Spinal cord (tissue), 10 donors: ENCODE results near the gene BDKRB1. TPM values are rescaled to one million over a fixed set of nuclear protein-coding genes. Genes with fewer than 3 reads are reported as not detected.

ENCODE experiments used
- DNase-seq, 6 donors: peaks; one replicate each; pipeline versions ENCODE4 v3.0.0 to v3.0.0-alpha.2; 2013 to 2015; ENCODE audit warnings: low spot score in 6 of 6, low read depth in 4 of 6
- H3K27ac ChIP-seq: one replicate; pipeline ENCODE4 v1.5.1; 2013; ENCODE audit warnings: low read depth, low read length, control low read depth
- H3K27me3 ChIP-seq: one replicate; pipeline ENCODE4 v1.6.1; 2013; ENCODE audit warnings: low read length; ENCODE audit not compliant: control insufficient read depth, insufficient read depth
- H3K36me3 ChIP-seq: one replicate; pipeline ENCODE4 v1.6.1; 2013; ENCODE audit warnings: low read length; ENCODE audit not compliant: control insufficient read depth, insufficient read depth
- H3K4me1 ChIP-seq: one replicate; pipeline ENCODE4 v1.6.1; 2013; ENCODE audit warnings: low read length; ENCODE audit not compliant: control insufficient read depth, insufficient read depth
- H3K4me3 ChIP-seq: one replicate; pipeline ENCODE4 v1.5.1; 2013; ENCODE audit warnings: low read depth, low read length, control low read depth
- H3K9me3 ChIP-seq: one replicate; pipeline ENCODE4 v1.6.1; 2013; ENCODE audit warnings: low read length; ENCODE audit not compliant: control insufficient read depth, insufficient read depth
- WGBS: methylation state at CpG from one replicate; pipeline ENCODE4 v1.1.5; 2013; ENCODE audit warnings: missing lambda C conversion rate; ENCODE audit not compliant: insufficient coverage; 5-methylcytosine and 5-hydroxymethylcytosine counted together
- polyA plus RNA-seq, 2 donors: library from polyadenylated mRNA; unstranded; fragments of 120-200 nt; gene quantifications; one replicate each; pipeline ENCODE4 v1.2.1, GENCODE V29; 2013; ENCODE audit not compliant: insufficient read length in 2 of 2
- total RNA-seq, 2 donors: library from RNA; depleted of rRNA in 1 of 2; stranded (reverse); fragments of 120-200 nt in 1 of 2; fragments of >200 nt in 1 of 2; gene quantifications; one replicate each; pipeline versions ENCODE4 v1.2.3 to v1.2.4, GENCODE V29; 2013 to 2014
- donor health status: healthy.

Gene BDKRB1
- total and polyA plus RNA-seq, 4 donors = 0.28 to 0.95 TPM; not detected in 2

DNA sequence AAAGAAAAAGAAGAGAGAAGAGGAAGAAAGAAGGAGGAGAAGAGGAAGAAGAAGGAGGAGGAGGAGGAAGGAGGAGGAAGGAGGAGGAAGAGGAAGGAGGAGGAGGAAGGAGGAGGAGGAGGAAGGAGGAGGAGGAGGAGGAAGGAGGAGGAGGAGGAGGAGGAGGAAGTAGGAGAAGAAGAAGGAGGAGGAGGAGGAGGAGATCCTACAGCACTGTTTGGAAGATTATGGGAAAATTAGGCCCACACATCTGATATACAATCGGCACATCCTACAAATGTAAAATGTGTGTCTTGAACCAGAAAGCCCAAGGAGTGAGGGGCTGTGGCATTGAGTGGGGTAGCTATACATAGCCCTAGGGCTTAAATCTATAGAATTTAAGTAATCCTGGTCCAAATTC is 39.4 kb upstream of the BDKRB1 start:
- H3K9me3 ChIP-seq = peaks cover 3% of the 10 kb centered on the region
- DNase-seq = no peak
- no peaks in the 10 kb centered on the region for H3K36me3 ChIP-seq
- no peak overlapping the region for H3K4me3 ChIP-seq
- peaks cover 3% of the 10 kb centered on the region for H3K4me1 ChIP-seq
- H3K27me3 ChIP-seq = no peaks in the 10 kb centered on the region
- H3K27ac ChIP-seq = no peak overlapping the region
- no CpG with 5 or more reads among the region's 1 CpG for WGBS

GRCh38 chr14:96217376-96217913 is 38.6 kb upstream of the BDKRB1 start:
- Histone ChIP-seq H3K4me1 (peaks cover 3% of the 10 kb centered on the region), H3K9me3 (peaks cover 1% of the 10 kb centered on the region), H3K27ac (no peak overlapping the region), H3K27me3 (no peaks in the 10 kb centered on the region), H3K4me3 (no peak overlapping the region), H3K36me3 (no peaks in the 10 kb centered on the region)
- DNase-seq = no peak
- 83% methylated on average over 4 of the region's 8 CpGs for WGBS

DNA sequence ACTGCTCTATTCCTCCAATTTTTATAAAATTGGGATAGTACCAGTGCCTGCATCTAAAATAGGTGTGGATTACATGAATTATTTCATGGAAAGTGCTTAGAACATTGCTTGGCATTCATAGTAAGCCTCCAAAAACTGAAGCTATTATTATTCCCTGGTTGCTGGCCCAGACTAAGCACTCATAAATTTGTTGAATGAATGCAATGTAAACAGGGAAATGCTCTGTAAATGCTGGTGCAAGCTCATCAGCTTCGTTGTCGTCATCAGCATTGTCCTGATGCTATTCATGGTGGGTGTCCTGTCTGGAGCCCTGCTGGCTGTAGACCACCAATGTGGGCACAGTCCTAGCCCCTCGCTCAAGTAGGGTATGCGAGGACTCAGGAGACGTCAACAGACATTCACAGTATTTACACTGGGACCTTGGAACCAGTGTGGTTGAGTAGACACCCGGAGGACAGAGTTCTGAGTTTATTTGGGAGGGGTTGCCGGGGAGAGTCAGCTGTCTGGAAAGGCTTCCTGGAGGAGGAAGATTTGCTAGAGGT is 34.8 kb upstream of the BDKRB1 start:
- H3K9me3 ChIP-seq = no peaks in the 10 kb centered on the region
- no peak for DNase-seq
- 73% methylated on average over 6 of the region's 7 CpGs for WGBS
- no peak overlapping the region for H3K27ac ChIP-seq
- no peaks in the 10 kb centered on the region for H3K27me3 ChIP-seq
- H3K4me1 ChIP-seq = peaks cover 3% of the 10 kb centered on the region
- no peaks in the 10 kb centered on the region for H3K36me3 ChIP-seq
- no peak overlapping the region for H3K4me3 ChIP-seq

DNA sequence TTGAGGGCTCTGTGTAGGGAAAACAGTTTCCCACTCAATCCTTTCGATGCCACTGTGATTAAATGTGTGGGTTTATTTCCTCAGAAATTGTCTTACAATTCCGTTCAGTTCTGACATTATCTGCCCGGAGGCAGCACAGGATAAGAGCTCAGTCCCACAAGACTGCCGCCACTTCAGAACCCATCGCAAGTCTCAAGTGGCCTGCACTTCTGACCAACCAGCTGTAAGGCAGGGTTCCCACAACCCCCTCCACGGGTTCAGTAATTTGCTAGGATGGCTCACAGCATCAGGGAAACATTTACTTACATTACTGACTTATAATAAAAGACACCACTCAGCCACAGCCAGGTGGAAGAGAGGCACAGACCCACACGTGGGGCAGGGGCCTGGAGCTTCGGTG is 34.2 kb upstream of the BDKRB1 start:
- no peak overlapping the region for H3K4me3 ChIP-seq
- H3K4me1 ChIP-seq = peaks cover 3% of the 10 kb centered on the region
- no peak for DNase-seq
- no peaks in the 10 kb centered on the region for H3K9me3 ChIP-seq
- 90% methylated on average over 8 of the region's 8 CpGs for whole genome bisulfite sequencing
- no peaks in the 10 kb centered on the region for H3K36me3 ChIP-seq
- no peak overlapping the region for H3K27ac ChIP-seq
- H3K27me3 ChIP-seq = no peaks in the 10 kb centered on the region

DNA sequence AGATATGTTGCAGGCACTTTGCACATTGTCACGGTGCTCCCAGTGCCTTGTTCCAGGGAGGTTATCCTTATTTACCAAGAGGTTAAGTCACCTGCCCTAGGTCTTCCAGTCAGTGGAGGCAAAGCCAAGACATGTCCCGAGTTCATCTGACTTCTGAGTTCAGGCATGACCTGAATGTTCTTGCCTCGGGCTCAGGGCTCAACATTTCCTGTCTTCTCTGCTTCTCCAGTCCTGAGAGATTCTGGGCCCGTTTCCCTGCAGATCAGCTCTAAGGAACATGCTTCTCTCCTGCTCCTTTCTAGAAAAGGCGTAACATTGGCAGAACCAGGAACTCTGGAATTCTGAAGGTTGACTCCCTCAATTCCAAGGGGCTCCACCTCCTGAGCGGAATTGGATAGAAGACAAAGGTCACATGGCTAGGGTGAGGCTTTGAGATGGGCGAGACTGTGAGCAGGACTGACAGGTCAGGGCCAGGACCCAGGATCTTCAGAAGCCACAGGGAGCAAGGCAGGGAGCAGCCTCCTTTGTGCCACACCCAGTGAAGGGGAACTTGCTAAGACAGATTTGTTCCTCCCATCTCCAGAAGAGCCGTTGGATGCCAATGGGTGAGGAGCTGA is 31.4 kb upstream of the BDKRB1 start:
- no peak overlapping the region for H3K4me3 ChIP-seq
- no peaks in the 10 kb centered on the region for H3K9me3 ChIP-seq
- H3K36me3 ChIP-seq = no peaks in the 10 kb centered on the region
- no peak for DNase-seq
- H3K4me1 ChIP-seq = no peaks in the 10 kb centered on the region
- H3K27ac ChIP-seq = no peak overlapping the region
- no peaks in the 10 kb centered on the region for H3K27me3 ChIP-seq
- WGBS = 95% methylated on average over 7 of the region's 8 CpGs

GRCh38 chr14:96225213-96225612 is 30.8 kb upstream of the BDKRB1 start:
- WGBS = 94% methylated on average over 3 of the region's 5 CpGs
- no peaks in the 10 kb centered on the region for H3K36me3 ChIP-seq

DNA sequence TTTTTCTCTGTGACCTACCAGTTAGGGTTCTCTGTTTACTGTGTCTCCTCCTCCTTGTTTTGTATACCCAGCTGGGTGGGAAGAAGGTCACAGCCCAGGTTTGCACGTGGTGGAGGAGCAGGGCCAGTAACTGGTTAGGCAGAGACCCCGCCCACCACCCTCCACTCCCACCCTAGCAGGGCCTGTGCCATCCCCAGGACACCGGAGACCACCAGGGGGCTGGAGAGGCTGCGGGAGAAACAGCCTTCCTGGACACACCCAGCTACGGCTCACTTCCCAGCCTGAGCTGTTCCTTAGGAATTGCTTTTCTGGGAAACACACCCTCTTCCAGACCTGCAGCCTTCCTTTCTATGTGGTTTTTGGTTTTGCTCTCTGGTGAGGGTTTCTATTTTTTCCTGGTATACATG is 30.3 kb upstream of the BDKRB1 start:
- H3K4me1 ChIP-seq = no peaks in the 10 kb centered on the region
- no peaks in the 10 kb centered on the region for H3K9me3 ChIP-seq
- H3K36me3 ChIP-seq = no peaks in the 10 kb centered on the region
- H3K27ac ChIP-seq = no peak overlapping the region
- DNase-seq = peak in 1 of 6 donors; percentile 41
- H3K27me3 ChIP-seq = no peaks in the 10 kb centered on the region
- no peak overlapping the region for H3K4me3 ChIP-seq
- 33% methylated on average over 3 of the region's 5 CpGs for WGBS

More at GRCh38 chr14:96225213-96225612, 30.8 kb upstream of the BDKRB1 start:
- H3K27ac ChIP-seq = no peak overlapping the region
- DNase-seq = no peak
- no peaks in the 10 kb centered on the region for H3K27me3 ChIP-seq
- no peaks in the 10 kb centered on the region for H3K9me3 ChIP-seq
- no peak overlapping the region for H3K4me3 ChIP-seq
- H3K4me1 ChIP-seq = no peaks in the 10 kb centered on the region

GRCh38 chr14:96227428-96227827 is 28.6 kb upstream of the BDKRB1 start:
- WGBS = 82% methylated on average over 7 of the region's 7 CpGs
- Histone ChIP-seq H3K9me3 (no peaks in the 10 kb centered on the region), H3K4me1 (no peaks in the 10 kb centered on the region), H3K27me3 (no peaks in the 10 kb centered on the region), H3K4me3 (no peak overlapping the region), H3K27ac (no peak overlapping the region), H3K36me3 (no peaks in the 10 kb centered on the region)
- DNase-seq = no peak

DNA sequence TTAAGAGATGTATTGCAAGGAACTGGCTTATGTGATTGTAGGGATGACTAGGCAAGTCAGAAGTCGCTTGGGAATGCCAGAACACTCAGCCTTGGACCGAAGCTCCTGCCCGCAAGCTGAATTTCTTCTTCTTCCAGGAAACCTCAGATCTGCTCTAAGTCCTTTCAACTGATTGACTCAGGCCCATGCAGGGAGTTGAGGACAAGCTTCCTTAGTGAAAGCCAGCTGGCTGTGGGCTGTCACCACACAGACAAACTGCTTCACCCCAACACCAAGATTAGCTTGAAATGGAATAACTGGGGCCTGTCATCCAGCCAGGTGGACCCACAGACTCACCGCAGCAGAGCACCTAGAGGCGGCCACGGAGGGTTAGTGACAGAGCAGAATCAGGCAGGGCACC is 26.7 kb upstream of the BDKRB1 start:
- no peaks in the 10 kb centered on the region for H3K9me3 ChIP-seq
- WGBS = 92% methylated on average over 6 of the region's 6 CpGs
- H3K27me3 ChIP-seq = no peaks in the 10 kb centered on the region
- no peak for DNase-seq
- peaks cover 13% of the 10 kb centered on the region for H3K4me1 ChIP-seq
- H3K4me3 ChIP-seq = no peak overlapping the region
- no peak overlapping the region for H3K27ac ChIP-seq
- H3K36me3 ChIP-seq = no peaks in the 10 kb centered on the region

GRCh38 chr14:96231056-96231455 is 25.0 kb upstream of the BDKRB1 start:
- DNase-seq = no peak
- Histone ChIP-seq H3K27ac (no peak overlapping the region), H3K4me1 (peaks cover 14% of the 10 kb centered on the region), H3K27me3 (no peaks in the 10 kb centered on the region), H3K36me3 (no peaks in the 10 kb centered on the region), H3K4me3 (no peak overlapping the region), H3K9me3 (no peaks in the 10 kb centered on the region)
- WGBS = 100% methylated on average over 1 of the region's 4 CpGs
